ENCODE measurements around the gene SPTSSA.
"Not testable (repeated sequence)": the region's sequence is repeated elsewhere in the genome, so short reads cannot be mapped to it uniquely, and the experiment has no call there.

The SPTSSA gene

GRCh38 chr14:34484726-34485125 lies 22.7 kb upstream of the SPTSSA start:
- H3K27ac Mint-ChIP-seq = no peak overlapping the region
- H3K9me3 Mint-ChIP-seq = no peaks in the 10 kb centered on the region
- H3K4me3 Mint-ChIP-seq = no peak overlapping the region
- DNase-seq (ENCODE audit: low spot score) = no peak
- H3K4me1 Mint-ChIP-seq (ENCODE audit: low read depth) = no peaks in the 10 kb centered on the region
- H3K27me3 Mint-ChIP-seq (ENCODE audit: low read depth) = no peaks in the 10 kb centered on the region
- no peaks in the 10 kb centered on the region for H3K36me3 Mint-ChIP-seq (ENCODE audit: low read depth)

- Mint-ChIP-seq H3K36me3 (ENCODE audit: low read depth) (no peaks in the 10 kb centered on the region), H3K9me3 (no peaks in the 10 kb centered on the region), H3K4me1 (ENCODE audit: low read depth) (no peaks in the 10 kb centered on the region), H3K27me3 (ENCODE audit: low read depth) (no peaks in the 10 kb centered on the region), H3K27ac (no peak overlapping the region), H3K4me3 (no peak overlapping the region)
- DNase-seq (ENCODE audit: low spot score) = no peak
Observed at GRCh38 chr14:34482463-34482862, 20.4 kb upstream of the SPTSSA start.

- no peak for DNase-seq (ENCODE audit: low spot score)
- Mint-ChIP-seq H3K27ac (no peak overlapping the region), H3K9me3 (no peaks in the 10 kb centered on the region), H3K36me3 (ENCODE audit: low read depth) (no peaks in the 10 kb centered on the region), H3K4me1 (ENCODE audit: low read depth) (no peaks in the 10 kb centered on the region), H3K4me3 (no peak overlapping the region), H3K27me3 (ENCODE audit: low read depth) (no peaks in the 10 kb centered on the region)
Observed at GRCh38 chr14:34479694-34480093, 17.7 kb upstream of the SPTSSA start.

- DNase-seq (ENCODE audit: low spot score) = no peak
- Mint-ChIP-seq H3K36me3 (ENCODE audit: low read depth) (no peaks in the 10 kb centered on the region), H3K27me3 (ENCODE audit: low read depth) (no peaks in the 10 kb centered on the region), H3K4me3 (no peak overlapping the region), H3K4me1 (ENCODE audit: low read depth) (no peaks in the 10 kb centered on the region), H3K27ac (no peak overlapping the region), H3K9me3 (no peaks in the 10 kb centered on the region)
Observed at GRCh38 chr14:34478261-34478660, 16.2 kb upstream of the SPTSSA start.

- not testable (repeated sequence) for H3K27ac Mint-ChIP-seq; H3K4me3 Mint-ChIP-seq; H3K4me1 Mint-ChIP-seq (ENCODE audit: low read depth); H3K9me3 Mint-ChIP-seq; H3K36me3 Mint-ChIP-seq (ENCODE audit: low read depth); H3K27me3 Mint-ChIP-seq (ENCODE audit: low read depth); DNase-seq (ENCODE audit: low spot score)
Observed at GRCh38 chr14:34476036-34476435, 14.0 kb upstream of the SPTSSA start.

GRCh38 chr14:34475163-34475562 lies 13.1 kb upstream of the SPTSSA start:
- Mint-ChIP-seq H3K9me3 (no peaks in the 10 kb centered on the region), H3K36me3 (ENCODE audit: low read depth) (no peaks in the 10 kb centered on the region), H3K4me3 (no peak overlapping the region), H3K27ac (no peak overlapping the region), H3K4me1 (ENCODE audit: low read depth) (no peaks in the 10 kb centered on the region), H3K27me3 (ENCODE audit: low read depth) (no peaks in the 10 kb centered on the region)
- no peak for DNase-seq (ENCODE audit: low spot score)

GRCh38 chr14:34474187-34474679 lies 12.2 kb upstream of the SPTSSA start:
- H3K4me1 Mint-ChIP-seq (ENCODE audit: low read depth) = no peaks in the 10 kb centered on the region
- H3K36me3 Mint-ChIP-seq (ENCODE audit: low read depth) = no peaks in the 10 kb centered on the region
- H3K27me3 Mint-ChIP-seq (ENCODE audit: low read depth) = no peaks in the 10 kb centered on the region
- no peak overlapping the region for H3K4me3 Mint-ChIP-seq
- no peak overlapping the region for H3K27ac Mint-ChIP-seq
- DNase-seq (ENCODE audit: low spot score) = no peak
- H3K9me3 Mint-ChIP-seq = no peaks in the 10 kb centered on the region

GRCh38 chr14:34472706-34473279 lies 10.8 kb upstream of the SPTSSA start:
- peaks cover 2% of the 10 kb centered on the region for H3K27me3 Mint-ChIP-seq (ENCODE audit: low read depth)
- H3K27ac Mint-ChIP-seq = no peak overlapping the region
- DNase-seq (ENCODE audit: low spot score) = no peak
- no peak overlapping the region for H3K4me3 Mint-ChIP-seq
- no peaks in the 10 kb centered on the region for H3K36me3 Mint-ChIP-seq (ENCODE audit: low read depth)
- no peaks in the 10 kb centered on the region for H3K9me3 Mint-ChIP-seq
- peaks cover 2% of the 10 kb centered on the region for H3K4me1 Mint-ChIP-seq (ENCODE audit: low read depth)

- no peak overlapping the region for H3K27ac Mint-ChIP-seq
Observed at GRCh38 chr14:34470319-34470718, 8.3 kb upstream of the SPTSSA start.

GRCh38 chr14:34466691-34467090 lies 4.7 kb upstream of the SPTSSA start:
- peaks cover 2% of the 10 kb centered on the region for H3K27me3 Mint-ChIP-seq (ENCODE audit: low read depth)
- no peak overlapping the region for H3K4me3 Mint-ChIP-seq
- no peaks in the 10 kb centered on the region for H3K9me3 Mint-ChIP-seq
- H3K36me3 Mint-ChIP-seq (ENCODE audit: low read depth) = no peaks in the 10 kb centered on the region
- peaks cover 9% of the 10 kb centered on the region for H3K4me1 Mint-ChIP-seq (ENCODE audit: low read depth)
- no peak for DNase-seq (ENCODE audit: low spot score)
- H3K27ac Mint-ChIP-seq = no peak overlapping the region

More at GRCh38 chr14:34470319-34470718, 8.3 kb upstream of the SPTSSA start:
- no peak overlapping the region for H3K4me3 Mint-ChIP-seq
- no peaks in the 10 kb centered on the region for H3K9me3 Mint-ChIP-seq
- H3K4me1 Mint-ChIP-seq (ENCODE audit: low read depth) = peaks cover 4% of the 10 kb centered on the region
- H3K36me3 Mint-ChIP-seq (ENCODE audit: low read depth) = no peaks in the 10 kb centered on the region
- H3K27me3 Mint-ChIP-seq (ENCODE audit: low read depth) = peaks cover 2% of the 10 kb centered on the region
- no peak for DNase-seq (ENCODE audit: low spot score)

- Mint-ChIP-seq H3K4me3 (no peak overlapping the region), H3K36me3 (ENCODE audit: low read depth) (no peaks in the 10 kb centered on the region), H3K27me3 (ENCODE audit: low read depth) (peaks cover 2% of the 10 kb centered on the region), H3K9me3 (no peaks in the 10 kb centered on the region), H3K4me1 (ENCODE audit: low read depth) (peaks cover 21% of the 10 kb centered on the region), H3K27ac (no peak overlapping the region)
- DNase-seq (ENCODE audit: low spot score) = no peak
Observed at GRCh38 chr14:34465069-34465859, 3.2 kb upstream of the SPTSSA start.

GRCh38 chr14:34463598-34463961 lies 1.5 kb upstream of the SPTSSA start:
- Mint-ChIP-seq H3K4me1 (ENCODE audit: low read depth) (peaks cover 24% of the 10 kb centered on the region), H3K9me3 (no peaks in the 10 kb centered on the region), H3K4me3 (no peak overlapping the region), H3K36me3 (ENCODE audit: low read depth) (no peaks in the 10 kb centered on the region), H3K27me3 (ENCODE audit: low read depth) (no peaks in the 10 kb centered on the region), H3K27ac (no peak overlapping the region)
- no peak for DNase-seq (ENCODE audit: low spot score)

- Mint-ChIP-seq H3K4me1 (ENCODE audit: low read depth) (peaks cover 21% of the 10 kb centered on the region), H3K36me3 (ENCODE audit: low read depth) (peaks cover 2% of the 10 kb centered on the region), H3K27me3 (ENCODE audit: low read depth) (no peaks in the 10 kb centered on the region), H3K4me3 (peak overlapping the region; percentile 89), H3K27ac (peak overlapping the region; percentile 90), H3K9me3 (no peaks in the 10 kb centered on the region)
- peak; percentile 32 for DNase-seq (ENCODE audit: low spot score)
Observed at GRCh38 chr14:34461334-34462131, 507 bp downstream of the SPTSSA start.

- Mint-ChIP-seq H3K4me1 (ENCODE audit: low read depth) (peaks cover 21% of the 10 kb centered on the region), H3K4me3 (peak overlapping the region; percentile 89), H3K27ac (peak overlapping the region; percentile 74), H3K36me3 (ENCODE audit: low read depth) (peaks cover 2% of the 10 kb centered on the region), H3K9me3 (no peaks in the 10 kb centered on the region), H3K27me3 (ENCODE audit: low read depth) (no peaks in the 10 kb centered on the region)
- no peak for DNase-seq (ENCODE audit: low spot score)
Observed at GRCh38 chr14:34460841-34461240, 1.2 kb downstream of the SPTSSA start.

Measured in T-helper 2 cell treated with Interferon-gamma antibody and Interleukin-4, amounts not matched to agents 5 μg/mL and 100 μg/mL, for 36 hours (primary cell).